DOHH2 (cell line): ENCODE measurements around the gene LCN2.

Experiments
- CTCF ChIP-seq: fragments of 200-600 bp; sonication (generic); IDR thresholded peaks from one replicate; pipeline ENCODE4 v1.5.1; 2014; ENCODE audit warnings: antibody characterized with exemption, mild to moderate bottlenecking, low read depth, low read length; ENCODE audit not compliant: poor library complexity, severe bottlenecking
- EZH2phosphoT487 ChIP-seq: fragments of 200-600 bp; sonication (generic); IDR thresholded peaks from 2 replicates; pipeline ENCODE4 v1.6.1; 2017; ENCODE audit warnings: borderline replicate concordance, mild to moderate bottlenecking, antibody characterized with exemption, low read length, moderate library complexity, mixed read lengths

- TF ChIP-seq CTCF: no peak
- TF ChIP-seq EZH2phosphoT487: no peak
Observed at GRCh38 chr9:128144239-128145181, 4.7 kb upstream of the LCN2 start.
